ENCODE measurements around the gene PIEZO2.
A peak's percentile ranks its signal among the peaks of the same experiment; 100 is the strongest.

Gene PIEZO2

DNA sequence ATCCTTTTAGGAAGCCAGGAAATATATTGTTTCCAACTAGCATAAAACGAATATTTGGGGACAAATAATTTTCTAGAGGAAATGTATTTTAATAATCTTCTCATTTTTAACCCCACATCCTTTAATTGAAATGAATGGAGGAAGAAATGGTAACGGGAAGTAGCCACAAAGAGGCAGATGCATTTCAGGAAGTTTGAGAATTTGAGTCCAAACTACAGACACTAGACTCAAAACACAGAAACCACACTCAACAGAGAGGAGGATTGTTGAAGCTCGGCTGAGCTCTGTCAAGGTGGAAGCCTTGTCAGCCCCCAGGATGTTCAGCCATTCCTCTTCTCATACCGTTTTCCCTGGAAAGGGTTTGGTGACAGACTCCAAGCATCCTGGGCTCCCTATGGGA lies 335.0 kb downstream of the PIEZO2 start:
- no peaks in the 10 kb centered on the region for H3K36me3 Mint-ChIP-seq (ENCODE audit: low read depth)
- no peak overlapping the region for H3K4me3 Mint-ChIP-seq
- no peaks in the 10 kb centered on the region for H3K4me1 Mint-ChIP-seq
- no peak for DNase-seq
- peaks cover 3% of the 10 kb centered on the region for H3K27me3 Mint-ChIP-seq (ENCODE audit: low read depth, poor library complexity)
- no peak for TF ChIP-seq CTCF (IDR thresholded peaks at IDR 0.05)
- H3K9me3 Mint-ChIP-seq: no peaks in the 10 kb centered on the region
- no peak overlapping the region for H3K27ac Mint-ChIP-seq

- H3K27ac Mint-ChIP-seq: peak overlapping the region; percentile 81
- H3K36me3 Mint-ChIP-seq (ENCODE audit: low read depth): no peaks in the 10 kb centered on the region
- H3K9me3 Mint-ChIP-seq: no peaks in the 10 kb centered on the region
- no peak overlapping the region for H3K4me3 Mint-ChIP-seq
- TF ChIP-seq CTCF (IDR thresholded peaks at IDR 0.05): no peak
- H3K4me1 Mint-ChIP-seq: peaks cover 16% of the 10 kb centered on the region
- peak; percentile 12 for DNase-seq
- peaks cover 7% of the 10 kb centered on the region for H3K27me3 Mint-ChIP-seq (ENCODE audit: low read depth, poor library complexity)
These were observed 343.7 kb downstream of the PIEZO2 start for GRCh38 chr18:10805587-10806118.

- Mint-ChIP-seq H3K27ac (no peak overlapping the region), H3K9me3 (no peaks in the 10 kb centered on the region), H3K4me1 (peaks cover 18% of the 10 kb centered on the region), H3K4me3 (no peak overlapping the region), H3K27me3 (ENCODE audit: low read depth, poor library complexity) (peaks cover 7% of the 10 kb centered on the region), H3K36me3 (ENCODE audit: low read depth) (no peaks in the 10 kb centered on the region)
- DNase-seq: no peak
- no peak for TF ChIP-seq CTCF (IDR thresholded peaks at IDR 0.05)
These were observed 345.2 kb downstream of the PIEZO2 start for GRCh38 chr18:10804126-10804525.

DNA sequence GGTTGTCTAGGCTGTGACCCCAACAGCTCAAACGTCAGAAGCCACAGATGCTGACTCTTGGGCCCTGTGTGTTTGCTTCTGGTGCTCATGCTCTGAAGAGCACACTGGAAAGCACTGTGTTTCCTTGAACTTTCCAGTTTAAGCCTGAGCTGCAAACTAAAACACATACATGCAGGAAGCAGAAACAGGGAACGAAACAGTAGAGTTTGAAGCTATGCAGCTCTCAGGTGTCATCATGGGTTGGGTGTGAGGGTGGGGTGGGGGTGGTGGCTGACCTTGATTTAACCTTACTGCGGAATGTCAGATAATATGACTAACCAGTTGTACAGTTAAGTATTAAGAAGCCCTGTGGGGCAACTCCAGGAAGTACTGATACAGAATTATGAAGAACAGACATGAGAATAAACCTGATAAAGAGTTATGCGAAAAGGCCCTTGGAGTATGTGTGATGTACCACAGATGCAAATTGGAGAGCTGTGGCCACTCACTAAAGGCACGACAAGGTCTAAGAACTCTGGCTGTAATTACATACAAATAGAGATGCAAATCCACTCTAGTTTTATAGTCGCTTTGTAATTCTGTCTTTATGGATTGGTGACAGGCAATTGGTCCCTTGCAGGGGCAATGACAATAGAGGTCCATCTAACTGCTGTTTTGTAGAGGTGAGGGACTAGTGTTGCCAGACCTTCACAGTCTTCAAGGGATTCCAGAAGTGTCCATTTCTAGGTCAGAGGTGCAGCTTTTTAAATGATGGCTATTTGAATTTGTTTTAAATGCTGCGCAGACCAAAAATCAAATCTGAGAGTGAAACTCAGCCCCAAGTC lies 350.4 kb downstream of the PIEZO2 start:
- Mint-ChIP-seq H3K27ac (no peak overlapping the region), H3K36me3 (ENCODE audit: low read depth) (no peaks in the 10 kb centered on the region), H3K4me1 (peaks cover 15% of the 10 kb centered on the region), H3K4me3 (no peak overlapping the region), H3K9me3 (no peaks in the 10 kb centered on the region), H3K27me3 (ENCODE audit: low read depth, poor library complexity) (peaks cover 3% of the 10 kb centered on the region)
- TF ChIP-seq CTCF (IDR thresholded peaks at IDR 0.05): no peak
- no peak for DNase-seq

GRCh38 chr18:10797896-10798295 lies 351.5 kb downstream of the PIEZO2 start:
- Mint-ChIP-seq H3K9me3 (no peaks in the 10 kb centered on the region), H3K36me3 (ENCODE audit: low read depth) (no peaks in the 10 kb centered on the region), H3K27me3 (ENCODE audit: low read depth, poor library complexity) (no peaks in the 10 kb centered on the region), H3K27ac (no peak overlapping the region), H3K4me3 (no peak overlapping the region), H3K4me1 (peaks cover 15% of the 10 kb centered on the region)
- no peak for DNase-seq
- no peak for TF ChIP-seq CTCF (IDR thresholded peaks at IDR 0.05)

GRCh38 chr18:10794771-10795170 lies 354.6 kb downstream of the PIEZO2 start:
- Mint-ChIP-seq H3K27ac (peak overlapping the region; percentile 95), H3K4me3 (no peak overlapping the region), H3K9me3 (no peaks in the 10 kb centered on the region), H3K36me3 (ENCODE audit: low read depth) (no peaks in the 10 kb centered on the region), H3K4me1 (peaks cover 15% of the 10 kb centered on the region), H3K27me3 (ENCODE audit: low read depth, poor library complexity) (no peaks in the 10 kb centered on the region)
- no peak for TF ChIP-seq CTCF (IDR thresholded peaks at IDR 0.05)
- DNase-seq: no peak

All from nephron progenitor cell (in vitro differentiated cells).